Eye (tissue), 1 donor: ENCODE results near the gene MYO16.
"Not testable (repeated sequence)": the region's sequence is repeated elsewhere in the genome, so short reads cannot be mapped to it uniquely, and the experiment has no call there.

Experiments used
- DNase-seq: peaks from one replicate; pipeline ENCODE4 v3.0.0-alpha.2; 2015

Gene MYO16

DNA sequence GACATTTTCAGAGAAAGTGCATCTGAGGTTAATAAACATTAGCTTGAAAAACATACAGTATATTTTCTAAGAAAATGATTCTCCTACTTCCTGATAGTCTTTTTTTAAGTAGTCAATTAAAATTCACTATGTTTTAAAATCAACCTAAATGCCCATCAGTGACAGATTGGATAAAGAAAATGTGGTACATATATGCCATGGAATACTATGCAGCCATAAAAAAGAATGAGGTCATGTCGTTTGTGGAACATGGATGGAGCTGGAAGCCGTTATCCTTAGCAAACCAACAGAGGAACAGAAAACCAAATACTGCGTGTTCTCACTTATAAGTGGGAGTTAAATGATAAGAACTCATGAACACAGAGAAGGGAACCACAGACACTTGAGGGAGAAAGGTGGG, 462.8 kb downstream of the MYO16 start:
- not testable (repeated sequence) for DNase-seq

DNA sequence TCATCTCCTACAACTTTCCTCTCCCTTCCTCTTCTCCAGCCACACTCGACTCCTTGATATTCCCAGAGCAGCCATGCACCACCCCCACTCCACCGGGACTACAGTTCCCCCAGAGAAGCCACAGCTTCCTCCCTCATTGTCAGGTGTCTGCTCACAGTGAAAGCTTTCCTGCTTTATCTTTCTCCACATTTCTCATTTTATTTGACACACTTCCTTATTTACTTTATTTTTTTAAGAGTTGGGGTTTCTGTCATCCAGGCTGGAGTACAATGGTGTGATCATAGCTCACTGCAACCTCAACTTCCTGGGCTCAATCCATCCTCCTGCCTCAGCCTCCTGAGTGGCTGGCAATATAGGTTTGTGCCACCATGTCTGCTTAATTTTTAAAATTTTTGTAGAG, 464.6 kb downstream of the MYO16 start:
- no peak for DNase-seq

- DNase-seq: no peak
Measured at GRCh38 chr13:109095126-109095525, 465.7 kb downstream of the MYO16 start.

DNA sequence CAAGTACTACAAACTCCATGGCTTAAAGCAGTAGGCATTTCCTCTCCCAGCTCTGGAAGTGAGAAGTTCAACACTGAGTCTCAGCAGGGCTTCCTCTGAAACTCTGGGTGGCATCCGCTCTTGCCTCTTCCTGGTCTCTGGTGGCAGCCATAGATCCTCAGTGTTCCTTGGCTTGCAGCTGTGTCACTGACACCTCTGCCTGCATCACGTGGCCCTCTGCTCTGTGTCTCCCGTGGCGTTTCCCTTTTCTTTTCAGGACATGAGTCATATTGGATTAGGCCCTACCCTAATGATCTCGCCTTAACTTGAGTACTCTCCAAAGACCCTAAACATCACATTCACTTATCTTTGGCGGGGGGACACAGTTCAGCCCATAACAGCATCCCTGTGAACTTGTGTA, 466.7 kb downstream of the MYO16 start:
- no peak for DNase-seq

DNA sequence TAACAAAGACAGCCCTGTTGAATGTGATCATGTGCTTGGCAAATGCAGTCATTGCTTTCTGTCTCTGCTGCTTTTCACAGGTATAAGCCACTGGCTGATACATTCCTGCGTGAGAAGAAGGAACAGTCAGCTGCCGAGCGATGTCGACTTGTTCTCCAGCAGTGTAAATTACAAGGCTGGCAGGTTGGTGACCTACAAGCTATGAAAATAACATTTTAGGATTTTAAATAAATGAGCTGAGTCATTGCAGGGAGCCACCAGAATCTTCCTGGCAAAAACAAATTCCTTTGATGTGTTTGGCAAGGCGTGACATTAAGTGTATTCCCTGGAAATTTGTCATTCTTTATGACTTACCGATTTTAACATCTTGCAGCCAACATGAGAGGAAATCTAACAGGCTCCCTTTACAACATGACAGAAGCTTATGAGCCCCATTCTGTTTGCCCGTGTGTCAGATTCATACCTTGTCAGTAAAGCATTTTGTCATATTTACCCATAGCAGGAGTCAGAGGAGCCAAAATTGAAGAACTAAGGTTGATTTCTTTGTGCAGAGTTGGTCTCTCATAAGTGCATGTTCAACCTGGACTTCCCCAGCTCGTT, 471.4 kb downstream of the MYO16 start:
- no peak for DNase-seq

- DNase-seq: no peak
Measured at GRCh38 chr13:109101550-109102144, 472.2 kb downstream of the MYO16 start.

DNA sequence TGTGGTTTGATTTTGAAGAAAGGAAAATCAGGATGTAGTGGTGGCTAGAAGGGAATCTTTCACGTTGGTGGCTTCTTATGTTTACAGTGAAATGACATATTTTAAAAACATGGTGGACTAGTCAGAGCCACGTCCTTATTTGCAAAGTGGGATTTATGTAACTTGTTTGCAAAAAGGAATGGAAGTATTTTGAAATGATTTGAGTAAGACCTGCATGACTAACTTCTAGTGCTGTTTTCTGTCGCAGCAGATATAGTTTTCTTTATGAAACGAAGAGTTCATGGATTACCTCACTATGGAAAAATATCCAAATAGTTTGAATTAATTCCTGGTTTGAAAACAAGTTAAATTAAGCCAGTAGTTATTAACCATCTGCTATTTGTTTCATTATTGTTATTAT, 476.5 kb downstream of the MYO16 start:
- DNase-seq: no peak

GRCh38 chr13:109110159-109110558, 480.7 kb downstream of the MYO16 start:
- no peak for DNase-seq

- no peak for DNase-seq
Measured at GRCh38 chr13:109111141-109111540, 481.7 kb downstream of the MYO16 start.

DNA sequence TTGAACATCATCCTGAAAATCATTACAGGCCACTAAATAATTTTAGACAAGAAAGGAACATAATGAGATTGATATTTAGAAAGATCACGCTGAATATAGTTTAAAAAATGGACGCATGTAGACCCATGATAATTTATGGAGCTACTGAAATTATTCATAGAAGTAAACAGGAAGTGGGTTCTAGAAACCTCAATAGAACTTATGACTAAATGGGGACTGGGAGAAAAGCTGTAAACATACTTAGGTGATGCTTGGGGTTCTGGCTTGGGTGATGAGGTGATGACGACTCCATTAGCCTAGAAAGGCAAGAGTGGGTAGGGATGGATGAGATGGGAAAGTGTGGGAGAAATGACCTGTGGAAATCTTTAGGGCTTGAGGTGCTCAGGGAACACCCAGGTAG, 484.0 kb downstream of the MYO16 start:
- DNase-seq: no peak

DNA sequence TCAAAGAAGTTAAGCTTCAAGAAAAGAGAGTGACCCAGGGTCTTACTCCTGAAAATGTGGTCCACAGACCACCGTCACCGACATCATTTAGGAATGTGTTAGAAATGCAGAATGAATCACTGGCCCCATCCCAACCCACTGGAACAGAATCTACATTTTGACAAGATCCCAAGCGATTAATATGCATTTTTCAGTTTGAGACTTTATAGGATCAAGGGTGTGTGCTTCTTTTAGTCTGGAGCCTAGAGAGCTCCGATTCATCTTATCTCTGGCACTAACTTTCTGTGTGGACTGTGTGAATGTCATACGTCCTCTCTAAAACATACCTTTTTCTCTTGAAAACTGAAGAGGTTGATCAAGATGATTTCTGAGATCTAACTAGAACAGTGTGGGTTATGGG, 484.8 kb downstream of the MYO16 start:
- no peak for DNase-seq

GRCh38 chr13:109114991-109115390, 485.6 kb downstream of the MYO16 start:
- DNase-seq: no peak

GRCh38 chr13:109118521-109118920, 489.1 kb downstream of the MYO16 start:
- no peak for DNase-seq

DNA sequence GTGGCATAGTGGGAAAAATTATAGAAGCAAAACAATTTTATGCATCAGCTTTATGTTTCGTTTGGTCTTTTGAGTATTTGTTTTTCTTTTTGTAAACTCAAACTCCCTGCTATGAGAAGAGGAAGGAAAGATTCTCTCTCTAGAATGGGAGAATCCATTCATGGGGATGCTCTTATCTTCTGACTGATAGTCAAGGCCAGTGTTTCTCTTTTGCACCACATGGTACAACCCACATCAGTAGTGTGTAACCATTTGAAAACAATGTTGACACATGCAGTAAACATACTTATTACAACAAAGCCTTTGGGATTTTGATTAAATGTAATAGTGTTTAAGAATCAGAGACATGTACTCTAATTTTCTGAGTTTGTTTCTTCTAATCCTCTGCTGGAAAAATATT, 490.5 kb downstream of the MYO16 start:
- DNase-seq: no peak

- DNase-seq: no peak
Measured at GRCh38 chr13:109121826-109122225, 492.4 kb downstream of the MYO16 start.

DNA sequence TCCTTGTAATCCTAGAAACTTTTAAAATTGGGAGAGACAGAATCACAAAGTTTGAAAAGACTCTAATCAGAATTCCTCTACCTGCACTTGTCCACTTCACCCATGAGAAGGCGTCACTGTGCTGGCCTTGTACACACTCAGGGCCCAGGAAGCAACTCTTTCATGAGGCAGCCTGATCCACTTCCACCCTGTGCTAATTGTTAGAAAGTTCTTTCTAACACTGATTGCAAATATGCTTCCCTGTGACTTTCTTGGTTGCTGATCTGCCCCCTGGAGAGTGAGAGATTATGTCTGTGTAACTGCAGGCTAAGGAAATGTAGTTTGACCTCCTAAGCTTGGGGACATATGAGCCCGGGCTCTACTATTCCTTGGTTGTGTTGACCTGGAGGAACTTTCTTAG, 494.6 kb downstream of the MYO16 start:
- no peak for DNase-seq

- no peak for DNase-seq
Measured at GRCh38 chr13:109126178-109126577, 496.8 kb downstream of the MYO16 start.

DNA sequence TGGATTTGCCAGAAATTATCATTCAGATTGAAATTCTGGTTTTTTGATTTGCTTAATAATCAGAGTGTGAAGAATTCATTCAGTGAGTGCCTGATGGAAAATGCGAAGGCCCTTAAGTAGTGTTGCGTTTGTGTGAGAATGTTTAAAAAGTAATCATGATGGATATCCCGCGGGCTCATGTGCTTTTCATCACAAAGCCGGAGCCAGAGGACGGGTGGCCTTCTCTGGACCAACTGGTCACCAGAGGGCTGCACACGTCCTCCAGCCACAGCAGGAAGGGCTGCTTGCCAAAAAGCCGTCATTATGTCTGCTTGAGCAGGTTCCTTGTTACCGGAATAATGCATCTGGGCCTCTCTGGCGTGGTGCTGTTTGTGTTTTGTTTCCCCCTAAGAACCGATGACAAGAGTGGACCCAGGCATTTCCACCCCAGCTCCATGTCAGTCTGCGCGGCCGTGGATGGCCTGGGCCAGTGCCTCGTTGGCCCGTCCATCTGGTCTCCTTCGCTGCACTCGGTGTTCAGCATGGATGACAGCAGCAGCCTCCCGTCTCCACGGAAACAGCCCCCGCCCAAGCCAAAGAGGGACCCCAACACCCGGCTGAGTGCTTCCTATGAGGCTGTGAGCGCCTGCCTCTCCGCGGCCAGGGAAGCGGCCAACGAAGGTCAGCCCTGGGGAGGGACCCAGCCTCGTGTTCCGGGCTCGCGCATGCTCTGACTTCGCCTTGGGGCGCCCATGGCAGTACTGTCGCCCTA, 497.7 kb downstream of the MYO16 start:
- no peak for DNase-seq

- no peak for DNase-seq
Measured at GRCh38 chr13:109128121-109128520, 498.7 kb downstream of the MYO16 start.

- DNase-seq: no peak
Measured at GRCh38 chr13:109130093-109130835, 500.9 kb downstream of the MYO16 start.

DNA sequence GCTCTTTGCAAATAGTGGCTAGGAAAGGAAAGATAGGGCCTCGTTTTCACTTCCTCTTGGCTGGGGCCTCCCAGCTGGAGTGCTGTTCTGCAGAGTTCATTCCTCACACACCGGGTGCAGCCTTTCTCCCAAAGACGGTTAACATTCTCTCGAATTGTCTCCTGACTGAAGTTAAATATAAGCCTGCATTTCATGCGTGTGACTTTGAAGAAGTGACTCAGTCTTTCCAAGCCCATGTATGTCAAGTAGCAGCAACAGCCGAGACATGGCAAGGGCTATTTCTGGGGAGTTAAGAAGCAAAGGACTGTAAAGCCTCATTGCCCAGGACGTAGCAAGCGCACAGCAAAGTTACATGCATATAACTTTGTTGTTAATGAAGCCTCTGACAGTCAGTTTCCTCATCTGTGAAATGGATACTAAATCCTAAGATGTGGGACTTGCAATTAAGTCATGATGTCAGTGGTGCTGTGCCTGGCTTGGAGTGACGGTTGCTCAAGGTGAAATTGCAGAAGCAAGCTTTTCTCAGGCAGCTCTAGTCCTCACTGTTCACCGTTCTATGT, 502.4 kb downstream of the MYO16 start:
- no peak for DNase-seq

DNA sequence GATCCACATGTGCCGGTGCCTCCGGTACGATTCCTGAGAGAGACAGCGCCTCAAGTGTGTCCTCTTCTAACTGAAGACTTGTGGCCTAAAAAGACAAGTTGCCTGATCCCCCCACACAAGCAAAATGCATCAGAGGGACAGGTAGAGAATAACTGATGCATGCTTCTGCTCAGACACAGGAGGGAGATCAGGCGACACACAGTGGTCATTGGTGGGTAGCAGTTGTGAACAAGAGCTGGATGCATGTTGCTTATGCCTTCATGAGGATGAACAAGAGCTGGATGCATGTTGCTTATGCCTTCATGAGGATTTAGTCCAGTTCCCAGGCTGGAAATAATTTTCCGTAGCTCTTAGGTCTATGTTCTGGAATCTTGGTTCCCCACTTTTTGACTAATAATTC, 505.6 kb downstream of the MYO16 start:
- DNase-seq: no peak

- no peak for DNase-seq
Measured at GRCh38 chr13:109136873-109137272, 507.5 kb downstream of the MYO16 start.
